ENCODE results near the gene MLH3. TPM values are rescaled to one million over a fixed set of nuclear protein-coding genes. Genes with fewer than 3 reads are reported as not detected.
A peak's percentile ranks its signal among the peaks of the same experiment; 100 is the strongest.

MLH3 gene
- total RNA-seq, 1 experiment from 2014 or later = 23.0 TPM

DNA sequence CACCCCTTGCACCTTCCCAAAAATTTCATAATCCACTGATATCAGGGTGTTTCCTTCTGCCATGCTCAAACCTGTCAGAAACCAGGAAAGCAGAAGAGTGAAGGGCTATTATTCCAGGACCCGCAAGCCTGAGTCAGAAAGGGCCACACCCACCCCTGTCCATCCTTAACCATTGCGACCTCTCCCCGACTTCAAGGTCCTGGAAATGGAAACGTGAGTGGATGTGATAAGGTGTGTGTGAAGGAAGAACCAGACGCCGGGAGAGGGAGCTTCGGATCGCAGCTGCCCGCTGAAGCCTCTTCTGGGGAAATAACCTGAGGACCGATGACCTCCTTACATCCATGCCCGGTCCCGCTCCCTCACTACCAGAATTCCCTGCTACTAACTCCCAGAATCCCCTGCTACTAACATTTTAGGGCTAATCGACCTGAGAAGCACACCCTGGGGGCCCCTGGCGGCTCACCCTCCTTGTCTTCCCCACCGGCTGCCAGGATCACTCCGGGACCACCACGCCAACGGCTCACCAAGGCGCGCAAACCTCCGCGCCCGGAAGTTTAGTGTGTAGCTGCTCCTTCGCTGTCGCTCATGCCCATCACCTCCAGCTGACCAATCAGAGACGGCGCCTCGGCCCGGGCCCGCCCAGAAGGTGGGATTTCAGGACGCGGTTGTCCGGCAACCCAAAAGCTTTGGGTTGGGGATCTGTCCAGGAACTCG, 12.4 kb upstream of the MLH3 start, which contains the start of gene ACYP1:
TSS of gene ACYP1 (minus strand) at position 534 of the 714 bp plus-strand sequence. CDS start at position 63, 471 bp downstream.
- Histone ChIP-seq H2BK20ac (ENCODE audit: low read depth, low read length, poor library complexity, severe bottlenecking) (no peak within 1 kb of the TSS), H4K8ac (replicated peaks; ENCODE audit: insufficient read length, low read depth, low read length) (no peak within 1 kb of the TSS), H3K23me2 (ENCODE audit: insufficient read length, low read depth, low read length, poor library complexity, severe bottlenecking) (peaks cover 8% of the 10 kb centered on the region), H3K27ac (ENCODE audit: insufficient read length, low read depth, low read length) (no peak within 1 kb of the TSS), H3K56ac (ENCODE audit: insufficient read length, low read depth, low read length) (no peak within 1 kb of the TSS), H4K20me1 (ENCODE audit: control insufficient read depth, insufficient read depth, insufficient read length) (no peaks in the 10 kb centered on the region), H3K9ac (ENCODE audit: extremely low read depth, insufficient read length, low read length) (peak within 1 kb of the TSS; percentile 72), H4K5ac (ENCODE audit: insufficient read length, low read depth, low read length) (no peak within 1 kb of the TSS), H3K4me2 (ENCODE audit: insufficient read depth, insufficient read length, low read length) (peak within 1 kb of the TSS; percentile 72), H2BK12ac (ENCODE audit: insufficient read length, low read depth, low read length) (no peak within 1 kb of the TSS), H3K23ac (ENCODE audit: insufficient read length, low read depth, low read length) (no peak within 1 kb of the TSS), H3K4me1 (ENCODE audit: insufficient read depth, low read length) (no peaks in the 10 kb centered on the region), H3K14ac (ENCODE audit: insufficient read depth, low read length) (no peak within 1 kb of the TSS), H3K18ac (ENCODE audit: insufficient read length, low read depth, low read length) (no peak within 1 kb of the TSS), H3K79me2 (ENCODE audit: insufficient read depth, low read length) (peaks cover 1% of the 10 kb centered on the region; the same call in 1 of the 2 replicates), H3K9me3 (ENCODE audit: control insufficient read depth, low read depth, low read length) (no peaks in the 10 kb centered on the region), H3T11ph (ENCODE audit: low read length) (no peak within 1 kb of the TSS), H3K79me1 (ENCODE audit: insufficient read depth, low read depth, low read length, poor library complexity, severe bottlenecking) (no peaks in the 10 kb centered on the region), H2AFZ (ENCODE audit: low read length) (no peak within 1 kb of the TSS), H2AK5ac (ENCODE audit: insufficient read length, low read length) (no peak within 1 kb of the TSS), H2BK120ac (ENCODE audit: low read depth, low read length, poor library complexity, severe bottlenecking) (no peak within 1 kb of the TSS), H4K91ac (ENCODE audit: insufficient read length, low read depth, low read length) (no peak within 1 kb of the TSS), H2BK15ac (ENCODE audit: low read depth, low read length) (no peak within 1 kb of the TSS), H2BK5ac (ENCODE audit: insufficient read length, low read length) (no peak within 1 kb of the TSS), H3K27me3 (ENCODE audit: insufficient read depth, low read length) (no peaks in the 10 kb centered on the region), H3K4ac (ENCODE audit: low read depth, low read length) (no peak within 1 kb of the TSS)
- no CpG with 5 or more reads among the region's 34 CpGs for WGBS (ENCODE audit: extremely low coverage, insufficient read length, low lambda C conversion rate)
- Mint-ChIP-seq H3K4me3 (peak within 1 kb of the TSS; percentile 97 to 98), H3K9me3 (peaks cover 9 to 10% of the 10 kb centered on the region in 2 experiments), H3K27me3 (ENCODE audit: low read depth) (no peaks in the 10 kb centered on the region; the same call in 1 of the 2 replicates), H3K4me1 (peaks cover 11% of the 10 kb centered on the region in 2 experiments; a peak in 3 of 4 replicates), H3K27ac (peak within 1 kb of the TSS; percentile 81 to 97 (median 91); a peak in 6 of 7 replicates), H3K36me3 (ENCODE audit: insufficient read depth in 1 of 3, low read depth in 3 of 3) (peaks cover 15 to 27% (median 25%) of the 10 kb centered on the region in 3 experiments)
- DNase-seq = peak; percentile 96
- TF ChIP-seq, protein P1, sequence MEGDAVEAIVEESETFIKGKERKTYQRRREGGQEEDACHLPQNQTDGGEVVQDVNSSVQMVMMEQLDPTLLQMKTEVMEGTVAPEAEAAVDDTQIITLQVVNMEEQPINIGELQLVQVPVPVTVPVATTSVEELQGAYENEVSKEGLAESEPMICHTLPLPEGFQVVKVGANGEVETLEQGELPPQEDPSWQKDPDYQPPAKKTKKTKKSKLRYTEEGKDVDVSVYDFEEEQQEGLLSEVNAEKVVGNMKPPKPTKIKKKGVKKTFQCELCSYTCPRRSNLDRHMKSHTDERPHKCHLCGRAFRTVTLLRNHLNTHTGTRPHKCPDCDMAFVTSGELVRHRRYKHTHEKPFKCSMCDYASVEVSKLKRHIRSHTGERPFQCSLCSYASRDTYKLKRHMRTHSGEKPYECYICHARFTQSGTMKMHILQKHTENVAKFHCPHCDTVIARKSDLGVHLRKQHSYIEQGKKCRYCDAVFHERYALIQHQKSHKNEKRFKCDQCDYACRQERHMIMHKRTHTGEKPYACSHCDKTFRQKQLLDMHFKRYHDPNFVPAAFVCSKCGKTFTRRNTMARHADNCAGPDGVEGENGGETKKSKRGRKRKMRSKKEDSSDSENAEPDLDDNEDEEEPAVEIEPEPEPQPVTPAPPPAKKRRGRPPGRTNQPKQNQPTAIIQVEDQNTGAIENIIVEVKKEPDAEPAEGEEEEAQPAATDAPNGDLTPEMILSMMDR (conservative IDR thresholded peaks at IDR 0.05) = no peak; the same call in 2 of the 3 replicates

Measured in H9 (cell line).